SK-N-SH treated with all-trans-retinoic acid at 6 μM for 48 hours (cell line): ENCODE results near the gene AMPH.

Source experiments
- ARNTL ChIP-seq: fragments of 450-650 bp; formaldehyde crosslinking; IDR thresholded peaks from 2 replicates; pipeline ENCODE4 v1.5.0; 2020; ENCODE audit warnings: low read depth, mild to moderate bottlenecking, moderate library complexity, borderline replicate concordance
- CSDC2 ChIP-seq: fragments of 250-450 bp; sonication (Bioruptor Pico); IDR thresholded peaks from 2 replicates; pipeline ENCODE4 v1.5.0; 2020; ENCODE audit warnings: mild to moderate bottlenecking, moderate library complexity
- ISL1 ChIP-seq: fragments of 250-450 bp; sonication (Bioruptor Pico); IDR thresholded peaks from 2 replicates; pipeline ENCODE4 v2.1.2; 2022; ENCODE audit warnings: mild to moderate bottlenecking, moderate library complexity
- PPARA ChIP-seq: fragments of 250-450 bp; sonication (Bioruptor Pico); IDR thresholded peaks from 2 replicates; pipeline ENCODE4 v1.5.0; 2020; ENCODE audit warnings: mild to moderate bottlenecking, borderline replicate concordance
- TCF4 ChIP-seq: fragments of 250-450 bp; sonication (Bioruptor Pico); IDR thresholded peaks from 2 replicates; pipeline ENCODE4 v1.8.0; 2021; ENCODE audit warnings: mild to moderate bottlenecking, moderate library complexity, borderline replicate concordance
- ZNF565 ChIP-seq: fragments of 450-650 bp; formaldehyde crosslinking; conservative IDR thresholded peaks from 2 replicates; pipeline ENCODE4 v1.5.0; 2020; ENCODE audit warnings: low read depth, mild to moderate bottlenecking, moderate library complexity
- TF ChIP-seq, protein P1 (sequence below): fragments of 250-450 bp; sonication (Bioruptor Pico); IDR thresholded peaks from 2 replicates; pipeline ENCODE4 v1.5.1; 2020; ENCODE audit warnings: low read depth, mild to moderate bottlenecking, moderate library complexity
- TF ChIP-seq, protein P2 (sequence below): fragments of 250-450 bp; sonication (Bioruptor Pico); IDR thresholded peaks from 2 replicates; pipeline ENCODE4 v1.8.0; 2020; ENCODE audit warnings: mild to moderate bottlenecking, moderate library complexity, borderline replicate concordance

DNA sequence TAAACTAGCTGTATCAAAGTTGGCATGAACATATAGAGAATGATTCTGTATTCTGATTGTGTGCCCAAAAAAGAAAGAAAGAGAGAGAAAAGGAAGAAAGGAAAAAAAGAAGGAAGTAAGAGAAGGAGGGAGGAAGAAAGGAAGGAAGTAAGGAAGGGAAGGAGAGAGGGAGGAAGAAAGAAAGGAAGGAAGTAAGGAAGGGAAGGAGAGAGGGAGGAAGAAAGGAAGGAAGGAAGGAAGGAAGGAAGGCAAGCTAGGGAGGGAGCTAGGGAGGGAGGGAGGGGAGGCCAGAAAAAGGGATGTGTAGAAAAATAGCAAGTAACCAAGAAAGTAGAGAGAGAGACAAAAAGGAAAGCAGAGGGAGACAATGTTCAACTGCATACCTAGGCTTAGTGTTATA, 297.0 kb downstream of the AMPH start:
- TF ChIP-seq, protein P1, sequence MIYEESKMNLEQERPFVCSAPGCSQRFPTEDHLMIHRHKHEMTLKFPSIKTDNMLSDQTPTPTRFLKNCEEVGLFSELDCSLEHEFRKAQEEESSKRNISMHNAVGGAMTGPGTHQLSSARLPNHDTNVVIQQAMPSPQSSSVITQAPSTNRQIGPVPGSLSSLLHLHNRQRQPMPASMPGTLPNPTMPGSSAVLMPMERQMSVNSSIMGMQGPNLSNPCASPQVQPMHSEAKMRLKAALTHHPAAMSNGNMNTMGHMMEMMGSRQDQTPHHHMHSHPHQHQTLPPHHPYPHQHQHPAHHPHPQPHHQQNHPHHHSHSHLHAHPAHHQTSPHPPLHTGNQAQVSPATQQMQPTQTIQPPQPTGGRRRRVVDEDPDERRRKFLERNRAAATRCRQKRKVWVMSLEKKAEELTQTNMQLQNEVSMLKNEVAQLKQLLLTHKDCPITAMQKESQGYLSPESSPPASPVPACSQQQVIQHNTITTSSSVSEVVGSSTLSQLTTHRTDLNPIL (CRISPR knock-in tag): no peak
- TF ChIP-seq CSDC2: no peak
- no peak for TF ChIP-seq ZNF565 (CRISPR knock-in tag)
- TF ChIP-seq ARNTL (CRISPR knock-in tag): no peak
- TF ChIP-seq, protein P2, sequence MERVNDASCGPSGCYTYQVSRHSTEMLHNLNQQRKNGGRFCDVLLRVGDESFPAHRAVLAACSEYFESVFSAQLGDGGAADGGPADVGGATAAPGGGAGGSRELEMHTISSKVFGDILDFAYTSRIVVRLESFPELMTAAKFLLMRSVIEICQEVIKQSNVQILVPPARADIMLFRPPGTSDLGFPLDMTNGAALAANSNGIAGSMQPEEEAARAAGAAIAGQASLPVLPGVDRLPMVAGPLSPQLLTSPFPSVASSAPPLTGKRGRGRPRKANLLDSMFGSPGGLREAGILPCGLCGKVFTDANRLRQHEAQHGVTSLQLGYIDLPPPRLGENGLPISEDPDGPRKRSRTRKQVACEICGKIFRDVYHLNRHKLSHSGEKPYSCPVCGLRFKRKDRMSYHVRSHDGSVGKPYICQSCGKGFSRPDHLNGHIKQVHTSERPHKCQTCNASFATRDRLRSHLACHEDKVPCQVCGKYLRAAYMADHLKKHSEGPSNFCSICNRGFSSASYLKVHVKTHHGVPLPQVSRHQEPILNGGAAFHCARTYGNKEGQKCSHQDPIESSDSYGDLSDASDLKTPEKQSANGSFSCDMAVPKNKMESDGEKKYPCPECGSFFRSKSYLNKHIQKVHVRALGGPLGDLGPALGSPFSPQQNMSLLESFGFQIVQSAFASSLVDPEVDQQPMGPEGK (CRISPR knock-in tag): no peak
- TF ChIP-seq PPARA: no peak
- no peak for TF ChIP-seq ISL1 (CRISPR knock-in tag)
- no peak for TF ChIP-seq TCF4
